Tibial nerve (tissue), 3 donors: Measurements from ENCODE around the gene GPANK1.

Experiments used
- POLR2A ChIP-seq, 2 donors: fragments of 450-650 bp; IDR thresholded peaks; one replicate each; pipeline ENCODE4 v1.6.1; 2017; ENCODE audit warnings: antibody characterized with exemption in 2 of 2, mild to moderate bottlenecking in 2 of 2, moderate library complexity in 2 of 2
- TF ChIP-seq, protein P1 (sequence below), 5 experiments: fragments of 200-600 bp in 3 of 5; fragments of 450-650 bp in 2 of 5; sonication (generic) in 3 of 5; IDR thresholded peaks; one replicate each; pipeline ENCODE4 v1.5.1; 2016 to 2019; ENCODE audit warnings: antibody characterized with exemption in 5 of 5, mild to moderate bottlenecking in 3 of 5, moderate library complexity in 2 of 5

- TF ChIP-seq POLR2A (IDR thresholded peaks at IDR 0.05) = no peak
- TF ChIP-seq, protein P1, sequence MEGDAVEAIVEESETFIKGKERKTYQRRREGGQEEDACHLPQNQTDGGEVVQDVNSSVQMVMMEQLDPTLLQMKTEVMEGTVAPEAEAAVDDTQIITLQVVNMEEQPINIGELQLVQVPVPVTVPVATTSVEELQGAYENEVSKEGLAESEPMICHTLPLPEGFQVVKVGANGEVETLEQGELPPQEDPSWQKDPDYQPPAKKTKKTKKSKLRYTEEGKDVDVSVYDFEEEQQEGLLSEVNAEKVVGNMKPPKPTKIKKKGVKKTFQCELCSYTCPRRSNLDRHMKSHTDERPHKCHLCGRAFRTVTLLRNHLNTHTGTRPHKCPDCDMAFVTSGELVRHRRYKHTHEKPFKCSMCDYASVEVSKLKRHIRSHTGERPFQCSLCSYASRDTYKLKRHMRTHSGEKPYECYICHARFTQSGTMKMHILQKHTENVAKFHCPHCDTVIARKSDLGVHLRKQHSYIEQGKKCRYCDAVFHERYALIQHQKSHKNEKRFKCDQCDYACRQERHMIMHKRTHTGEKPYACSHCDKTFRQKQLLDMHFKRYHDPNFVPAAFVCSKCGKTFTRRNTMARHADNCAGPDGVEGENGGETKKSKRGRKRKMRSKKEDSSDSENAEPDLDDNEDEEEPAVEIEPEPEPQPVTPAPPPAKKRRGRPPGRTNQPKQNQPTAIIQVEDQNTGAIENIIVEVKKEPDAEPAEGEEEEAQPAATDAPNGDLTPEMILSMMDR (IDR thresholded peaks at IDR 0.05) = no peak
Measured at GRCh38 chr6:31691564-31692108, 26.8 kb upstream of the GPANK1 start.
